WTC11 (cell line): ENCODE data around the gene UBE2G1. TPM values are rescaled to one million over a fixed set of nuclear protein-coding genes. Genes with fewer than 3 reads are reported as not detected.
"Not testable (repeated sequence)": the region's sequence is repeated elsewhere in the genome, so short reads cannot be mapped to it uniquely, and the experiment has no call there.

ENCODE experiments used
- ATAC-seq: fragments of 200-7000 bp; cut with Tn5 transposase; 2 replicates; pipeline ENCODE4 v1.10.0; 2021; ENCODE audit warnings: mild to moderate bottlenecking, moderate library complexity
- CTCF ChIA-PET: fragments of 300-600 bp; sonication (Branson Sonifier 250); formaldehyde crosslinking; loops from one replicate; lab custom pipeline; 2021; ENCODE audit warnings: antibody characterized with exemption; lab: Charles Lee
- POLR2A ChIA-PET: fragments of 350-600 bp; sonication (Branson Sonifier 250); formaldehyde crosslinking; loops from one replicate; lab custom pipeline; 2021; ENCODE audit warnings: antibody characterized with exemption; lab: Charles Lee
- DNase-seq: peaks from one replicate; pipeline ENCODE4 v3.0.0; 2021; ENCODE audit warnings: low spot score
- H3K27ac Mint-ChIP-seq: 2 replicates; pipeline ENCODE4 v1.8.0; 2021; ENCODE audit warnings: mixed read lengths
- H3K27me3 Mint-ChIP-seq: 2 replicates; pipeline ENCODE4 v1.8.0; 2021; ENCODE audit warnings: low read depth, mild to moderate bottlenecking, moderate library complexity, mixed read lengths
- H3K36me3 Mint-ChIP-seq: 2 replicates; pipeline ENCODE4 v1.8.0; 2021; ENCODE audit warnings: mixed read lengths
- H3K4me1 Mint-ChIP-seq: 2 replicates; pipeline ENCODE4 v1.8.0; 2022; ENCODE audit warnings: mixed read lengths
- H3K4me3 Mint-ChIP-seq: 2 replicates; pipeline ENCODE4 v1.8.0; 2021; ENCODE audit warnings: mild to moderate bottlenecking, moderate library complexity, mixed read lengths
- H3K9me3 Mint-ChIP-seq: 2 replicates; pipeline ENCODE4 v1.8.0; 2021; ENCODE audit warnings: mixed read lengths
- CBFB ChIP-seq: sonication (generic); formaldehyde crosslinking; IDR thresholded peaks from 2 replicates; pipeline ENCODE4 v1.8.1; 2022; ENCODE audit warnings: mild to moderate bottlenecking, low read depth, missing genetic modification reagents
- CTCF ChIP-seq: fragments of 200-600 bp; IDR thresholded peaks from 2 replicates; pipeline ENCODE4 v1.8.0; 2022; ENCODE audit warnings: antibody characterized with exemption
- EMX1 ChIP-seq: fragments of 250-450 bp; sonication (Bioruptor Pico); IDR thresholded peaks from 2 replicates; pipeline ENCODE4 v1.8.0; 2021; ENCODE audit warnings: mild to moderate bottlenecking
- ERG ChIP-seq: fragments of 250-450 bp; sonication (Bioruptor Pico); IDR thresholded peaks from 2 replicates; pipeline ENCODE4 v1.8.0; 2021; ENCODE audit warnings: mild to moderate bottlenecking
- FOXJ3 ChIP-seq: sonication (generic); formaldehyde crosslinking; IDR thresholded peaks from 2 replicates; pipeline ENCODE4 v1.9.0; 2021; ENCODE audit warnings: missing genetic modification reagents, mild to moderate bottlenecking, borderline replicate concordance
- PREB ChIP-seq: sonication (generic); formaldehyde crosslinking; IDR thresholded peaks from 2 replicates; pipeline ENCODE4 v1.8.1; 2022; ENCODE audit warnings: mild to moderate bottlenecking, missing genetic modification reagents, moderate library complexity, borderline replicate concordance
- RELA ChIP-seq: sonication (generic); formaldehyde crosslinking; IDR thresholded peaks from 2 replicates; pipeline ENCODE4 v1.8.1; 2022; ENCODE audit warnings: missing genetic modification reagents, mild to moderate bottlenecking, borderline replicate concordance
- ZNF281 ChIP-seq: sonication (generic); formaldehyde crosslinking; IDR thresholded peaks from 2 replicates; pipeline ENCODE4 v1.8.0; 2023; ENCODE audit warnings: mild to moderate bottlenecking, missing genetic modification reagents
- ZNF317 ChIP-seq: sonication (generic); formaldehyde crosslinking; IDR thresholded peaks from 2 replicates; pipeline ENCODE4 v1.8.1; 2023; ENCODE audit warnings: low read depth, mild to moderate bottlenecking, moderate library complexity, missing genetic modification reagents, borderline replicate concordance
- total RNA-seq: library from RNA; stranded (reverse); gene quantifications from 3 replicates; pipeline ENCODE4 v1.2.3, GENCODE V29; 2021

Gene UBE2G1
- total RNA-seq, 1 experiment from 2014 or later, result 177 TPM

GRCh38 chr17:4256952-4257351 lies 109.5 kb downstream of the UBE2G1 start:
- Mint-ChIP-seq H3K4me1 (peaks cover 4% of the 10 kb centered on the region; the same call in 1 of the 2 replicates), H3K36me3 (peaks cover 27% of the 10 kb centered on the region), H3K4me3 (no peak overlapping the region)
- TF ChIP-seq PREB (CRISPR knock-in tag) (no peak), ZNF317 (no peak), ZNF281 (CRISPR knock-in tag) (no peak), ERG (CRISPR knock-in tag) (no peak), RELA (CRISPR knock-in tag) (no peak)
- TF ChIP-seq, all 79 proteins: peak for 0
- POLR2A ChIA-PET, result no interaction called here
- peak overlapping the region; percentile 43; the same call in 1 of the 2 replicates for H3K27ac Mint-ChIP-seq
- no peaks in the 10 kb centered on the region for H3K27me3 Mint-ChIP-seq
- no peak for ATAC-seq
- H3K9me3 Mint-ChIP-seq, result peaks cover 11% of the 10 kb centered on the region
- DNase-seq, result no peak
- CTCF ChIA-PET, result interaction anchor here (0.8 to 2.5 kb wide), 2 partner anchors 41 to 57 kb away, joined by 4 to 8 read pairs; no protein-coding TSS in a partner anchor

- H3K4me3 Mint-ChIP-seq, DNase-seq, H3K27ac Mint-ChIP-seq, H3K27me3 Mint-ChIP-seq, ATAC-seq, POLR2A ChIA-PET, H3K4me1 Mint-ChIP-seq: not testable (repeated sequence)
- H3K9me3 Mint-ChIP-seq, result peaks cover 11% of the 10 kb centered on the region
- peaks cover 23% of the 10 kb centered on the region for H3K36me3 Mint-ChIP-seq
- CTCF ChIA-PET, result interaction anchor here (1.4 kb wide), 1 partner anchor 39 kb away, joined by 6 read pairs; no protein-coding TSS in a partner anchor
Observed at GRCh38 chr17:4255271-4255670, 111.2 kb downstream of the UBE2G1 start.

GRCh38 chr17:4250887-4251286 lies 115.6 kb downstream of the UBE2G1 start:
- Mint-ChIP-seq H3K4me1 (peaks cover 34% of the 10 kb centered on the region), H3K27me3 (no peaks in the 10 kb centered on the region), H3K36me3 (peaks cover 5% of the 10 kb centered on the region), H3K27ac (no peak overlapping the region), H3K9me3 (peaks cover 4% of the 10 kb centered on the region; the same call in 1 of the 2 replicates), H3K4me3 (no peak overlapping the region)
- no peak for ATAC-seq
- TF ChIP-seq CBFB (CRISPR knock-in tag), result no peak
- no peak for TF ChIP-seq EMX1 (CRISPR knock-in tag)
- ChIA-PET POLR2A (no interaction called here), CTCF (interaction anchor here (2.1 to 3.8 kb wide), 3 partner anchors 11 to 35 kb away, joined by 5 to 33 read pairs (median 7); no protein-coding TSS in a partner anchor)
- no peak for DNase-seq

GRCh38 chr17:4249452-4250029 lies 116.9 kb downstream of the UBE2G1 start:
- POLR2A ChIA-PET, result no interaction called here
- ATAC-seq, result peak; percentile 27; the same call in 1 of the 2 replicates
- Mint-ChIP-seq H3K27ac (peak overlapping the region; percentile 55), H3K27me3 (no peaks in the 10 kb centered on the region), H3K4me1 (peaks cover 34% of the 10 kb centered on the region), H3K4me3 (no peak overlapping the region), H3K9me3 (no peaks in the 10 kb centered on the region), H3K36me3 (no peaks in the 10 kb centered on the region)
- CTCF ChIA-PET, result interaction anchor here (0.5 to 3.8 kb wide), 19 partner anchors 9 to 181 kb away, joined by 3 to 33 read pairs (median 5); partner anchors contain the start of gene ANKFY1
- no peak for DNase-seq
- TF ChIP-seq CTCF (0 out of 2 replicates have a peak, but pooled peaks have one; percentile 18), FOXJ3 (CRISPR knock-in tag) (no peak)
